Stimulated activated naive CD8-positive, alpha-beta T cell treated with anti-CD3 and anti-CD28 coated beads, Interleukin-15, Interleukin-2, amounts not matched to agents 100 ng/mL and 50 ng/mL, for 24 hours (primary cell): Measurements from ENCODE around the gene TMEM150C.
A peak's percentile ranks its signal among the peaks of the same experiment; 100 is the strongest.

Experiments used
- H3K27ac Mint-ChIP-seq: one replicate; pipeline ENCODE4 v1.8.0; 2021; ENCODE audit warnings: mild to moderate bottlenecking, mixed read lengths
- H3K27me3 Mint-ChIP-seq: one replicate; pipeline ENCODE4 v1.8.0; 2021; ENCODE audit warnings: mixed read lengths
- H3K36me3 Mint-ChIP-seq: one replicate; pipeline ENCODE4 v1.8.0; 2021; ENCODE audit warnings: low read depth, mixed read lengths
- H3K4me1 Mint-ChIP-seq: one replicate; pipeline ENCODE4 v1.8.0; 2021; ENCODE audit warnings: low read depth, mixed read lengths
- H3K4me3 Mint-ChIP-seq: one replicate; pipeline ENCODE4 v1.8.0; 2021; ENCODE audit warnings: mild to moderate bottlenecking, mixed read lengths
- H3K9me3 Mint-ChIP-seq: one replicate; pipeline ENCODE4 v1.8.0; 2021; ENCODE audit warnings: mixed read lengths

TMEM150C gene

GRCh38 chr4:82457266-82457665 lies 104.5 kb downstream of the TMEM150C start:
- H3K27me3 Mint-ChIP-seq = no peaks in the 10 kb centered on the region
- H3K4me3 Mint-ChIP-seq = no peak overlapping the region
- H3K9me3 Mint-ChIP-seq = no peaks in the 10 kb centered on the region
- peak overlapping the region; percentile 40 for H3K27ac Mint-ChIP-seq
- H3K4me1 Mint-ChIP-seq = peaks cover 6% of the 10 kb centered on the region
- peaks cover 79% of the 10 kb centered on the region for H3K36me3 Mint-ChIP-seq

GRCh38 chr4:82452026-82452425 lies 109.8 kb downstream of the TMEM150C start:
- Mint-ChIP-seq H3K27me3 (no peaks in the 10 kb centered on the region), H3K36me3 (peaks cover 79% of the 10 kb centered on the region), H3K27ac (no peak overlapping the region), H3K9me3 (no peaks in the 10 kb centered on the region), H3K4me1 (peaks cover 27% of the 10 kb centered on the region), H3K4me3 (no peak overlapping the region)

GRCh38 chr4:82450966-82451755 lies 110.6 kb downstream of the TMEM150C start:
- H3K4me1 Mint-ChIP-seq = peaks cover 28% of the 10 kb centered on the region
- H3K27me3 Mint-ChIP-seq = no peaks in the 10 kb centered on the region
- no peak overlapping the region for H3K4me3 Mint-ChIP-seq
- H3K27ac Mint-ChIP-seq = peak overlapping the region; percentile 51
- H3K9me3 Mint-ChIP-seq = no peaks in the 10 kb centered on the region
- peaks cover 70% of the 10 kb centered on the region for H3K36me3 Mint-ChIP-seq

GRCh38 chr4:82447886-82448285 lies 113.9 kb downstream of the TMEM150C start:
- Mint-ChIP-seq H3K27ac (no peak overlapping the region), H3K36me3 (peaks cover 54% of the 10 kb centered on the region), H3K4me3 (no peak overlapping the region), H3K4me1 (peaks cover 28% of the 10 kb centered on the region), H3K9me3 (no peaks in the 10 kb centered on the region), H3K27me3 (no peaks in the 10 kb centered on the region)

- peak overlapping the region; percentile 3 for H3K4me3 Mint-ChIP-seq
- peak overlapping the region; percentile 77 for H3K27ac Mint-ChIP-seq
- H3K36me3 Mint-ChIP-seq = peaks cover 60% of the 10 kb centered on the region
- peaks cover 80% of the 10 kb centered on the region for H3K4me1 Mint-ChIP-seq
- no peaks in the 10 kb centered on the region for H3K27me3 Mint-ChIP-seq
- H3K9me3 Mint-ChIP-seq = no peaks in the 10 kb centered on the region
Observed at GRCh38 chr4:82439088-82439487, 122.7 kb downstream of the TMEM150C start.

GRCh38 chr4:82437285-82438005 lies 124.3 kb downstream of the TMEM150C start:
- Mint-ChIP-seq H3K36me3 (peaks cover 72% of the 10 kb centered on the region), H3K9me3 (no peaks in the 10 kb centered on the region), H3K27ac (peak overlapping the region; percentile 86), H3K27me3 (no peaks in the 10 kb centered on the region), H3K4me3 (peak overlapping the region; percentile 52), H3K4me1 (peaks cover 92% of the 10 kb centered on the region)

- H3K36me3 Mint-ChIP-seq = peaks cover 73% of the 10 kb centered on the region
- H3K4me3 Mint-ChIP-seq = no peak overlapping the region
- peaks cover 95% of the 10 kb centered on the region for H3K4me1 Mint-ChIP-seq
- no peaks in the 10 kb centered on the region for H3K27me3 Mint-ChIP-seq
- peak overlapping the region; percentile 86 for H3K27ac Mint-ChIP-seq
- H3K9me3 Mint-ChIP-seq = no peaks in the 10 kb centered on the region
Observed at GRCh38 chr4:82436780-82437179, 125.0 kb downstream of the TMEM150C start.

GRCh38 chr4:82436130-82436529 lies 125.7 kb downstream of the TMEM150C start:
- peaks cover 73% of the 10 kb centered on the region for H3K36me3 Mint-ChIP-seq
- H3K9me3 Mint-ChIP-seq = no peaks in the 10 kb centered on the region
- no peak overlapping the region for H3K4me3 Mint-ChIP-seq
- peaks cover 95% of the 10 kb centered on the region for H3K4me1 Mint-ChIP-seq
- H3K27ac Mint-ChIP-seq = peak overlapping the region; percentile 86
- no peaks in the 10 kb centered on the region for H3K27me3 Mint-ChIP-seq

- H3K27ac Mint-ChIP-seq = peak overlapping the region; percentile 96
- H3K36me3 Mint-ChIP-seq = peaks cover 68% of the 10 kb centered on the region
- peaks cover 86% of the 10 kb centered on the region for H3K4me1 Mint-ChIP-seq
- no peaks in the 10 kb centered on the region for H3K27me3 Mint-ChIP-seq
- H3K4me3 Mint-ChIP-seq = peak overlapping the region; percentile 59
- no peaks in the 10 kb centered on the region for H3K9me3 Mint-ChIP-seq
Observed at GRCh38 chr4:82434949-82435348, 126.8 kb downstream of the TMEM150C start.

- Mint-ChIP-seq H3K36me3 (peaks cover 63% of the 10 kb centered on the region), H3K27me3 (no peaks in the 10 kb centered on the region), H3K27ac (peak overlapping the region; percentile 96), H3K4me3 (peak overlapping the region; percentile 70), H3K9me3 (no peaks in the 10 kb centered on the region), H3K4me1 (peaks cover 78% of the 10 kb centered on the region)
Observed at GRCh38 chr4:82433791-82434190, 128.0 kb downstream of the TMEM150C start.
